Stimulated activated CD8-positive, alpha-beta memory T cell treated with anti-CD3 and anti-CD28 coated beads, Interleukin-2, amount 100 ng/mL, for 48 hours (primary cell): ENCODE data around the gene SLC22A31.

Experiments used
- DNase-seq, 2 donors: peaks; one replicate each; pipeline ENCODE4 v3.0.0-alpha.2; 2020; ENCODE audit warnings: low read depth in 2 of 2

The SLC22A31 gene

DNA sequence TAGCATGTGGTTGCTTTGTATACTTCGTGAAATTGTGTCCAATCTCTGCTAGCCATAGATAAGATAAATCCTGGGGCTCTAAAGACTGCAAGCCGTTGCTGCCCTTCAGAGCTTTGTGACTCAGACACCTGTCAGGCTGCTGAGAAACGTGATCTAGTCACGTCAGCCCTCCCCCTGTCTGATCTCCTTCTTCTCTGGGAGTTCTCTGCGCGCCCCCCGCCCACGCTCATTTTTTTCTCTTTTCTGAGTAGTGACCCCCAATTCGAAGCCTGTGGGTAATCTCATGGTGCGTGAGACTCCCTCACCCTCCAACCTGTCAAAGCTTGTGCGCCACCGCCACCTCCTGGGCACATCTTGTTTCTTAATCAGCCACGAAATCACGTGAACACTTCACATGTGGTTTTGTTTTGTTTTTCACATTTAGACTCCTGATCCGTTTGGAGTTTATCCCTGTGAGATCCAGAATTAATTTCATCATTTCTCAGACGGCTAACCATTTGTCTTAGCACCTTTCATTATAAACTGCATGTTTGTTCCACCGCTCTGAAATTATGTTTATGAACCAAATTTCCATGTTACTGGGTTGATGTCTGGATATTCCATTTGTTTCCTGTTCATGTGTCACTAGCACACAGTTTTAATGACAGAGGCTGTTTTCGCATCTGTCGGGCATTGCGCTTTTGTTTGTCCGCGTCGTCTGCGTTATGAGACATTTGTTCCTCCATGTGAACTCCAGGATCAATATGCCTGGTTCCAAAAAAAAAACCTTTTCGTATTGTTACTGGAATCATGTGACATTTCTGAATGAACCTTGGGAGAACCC is 16.2 kb upstream of the SLC22A31 start:
- DNase-seq, result peak; percentile 63 to 73

DNA sequence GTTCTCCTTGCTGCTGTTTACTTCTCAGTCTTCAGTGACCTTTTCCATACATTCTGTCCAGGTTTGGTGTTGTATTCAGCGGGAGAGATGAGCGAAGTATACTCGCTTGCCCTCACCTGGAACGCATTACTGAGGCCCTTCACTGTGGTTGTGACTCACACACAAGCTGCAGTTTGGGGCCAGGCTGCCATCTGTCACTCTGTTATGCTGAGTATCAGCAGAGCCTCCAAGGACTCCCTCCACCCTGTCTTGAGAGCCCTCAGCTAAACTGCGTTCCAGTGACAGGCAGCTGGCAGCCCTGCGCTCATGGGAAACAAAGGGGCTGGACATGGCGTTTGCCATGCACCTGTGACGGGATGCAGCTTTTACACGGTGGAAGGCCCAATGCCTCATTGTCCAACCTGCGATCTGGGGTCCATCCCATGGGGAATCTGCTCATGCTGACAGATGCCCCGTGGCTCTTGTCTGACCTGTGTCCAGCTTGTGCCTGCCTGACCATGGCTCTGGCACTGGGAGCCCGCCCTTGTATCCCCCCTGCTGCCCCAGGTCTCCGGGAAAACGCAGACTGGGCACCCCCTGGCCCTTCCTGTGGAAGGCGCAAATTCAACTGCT is 10.7 kb upstream of the SLC22A31 start:
- no peak for DNase-seq

DNA sequence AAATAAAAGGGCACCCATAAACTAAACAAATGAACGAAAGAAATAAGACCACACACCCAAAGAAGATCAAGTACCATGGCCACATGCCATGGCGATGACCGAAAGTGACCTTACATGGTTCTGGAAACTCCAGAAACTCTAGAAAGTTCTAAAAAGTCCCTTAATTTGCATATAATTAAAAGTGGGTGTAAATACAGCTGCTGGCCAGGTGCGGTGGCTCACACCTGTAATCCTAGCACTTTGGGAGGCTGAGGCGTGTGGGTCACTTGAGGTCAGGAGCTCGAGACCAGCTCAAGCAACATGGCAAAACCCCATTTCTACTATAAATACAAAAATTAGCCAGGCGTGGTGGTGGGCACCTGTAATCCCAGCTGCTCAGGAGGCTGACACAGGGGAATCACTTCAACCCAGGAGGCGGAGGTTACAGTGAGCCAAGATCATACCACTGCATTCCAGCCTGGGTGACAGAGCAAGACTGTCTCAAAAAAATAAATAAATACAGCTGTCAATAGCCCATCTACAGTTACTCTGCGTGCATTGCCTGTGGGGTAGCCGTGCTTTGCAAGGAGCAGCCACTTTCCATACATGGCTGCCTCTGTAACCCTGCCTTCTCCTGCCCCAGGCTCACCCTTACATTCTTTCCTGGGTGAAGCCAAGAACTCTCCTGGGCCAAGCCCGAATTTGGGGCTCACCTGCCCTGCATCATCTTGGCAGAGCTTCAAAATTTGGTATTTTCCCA is 10.0 kb upstream of the SLC22A31 start:
- no peak for DNase-seq

DNA sequence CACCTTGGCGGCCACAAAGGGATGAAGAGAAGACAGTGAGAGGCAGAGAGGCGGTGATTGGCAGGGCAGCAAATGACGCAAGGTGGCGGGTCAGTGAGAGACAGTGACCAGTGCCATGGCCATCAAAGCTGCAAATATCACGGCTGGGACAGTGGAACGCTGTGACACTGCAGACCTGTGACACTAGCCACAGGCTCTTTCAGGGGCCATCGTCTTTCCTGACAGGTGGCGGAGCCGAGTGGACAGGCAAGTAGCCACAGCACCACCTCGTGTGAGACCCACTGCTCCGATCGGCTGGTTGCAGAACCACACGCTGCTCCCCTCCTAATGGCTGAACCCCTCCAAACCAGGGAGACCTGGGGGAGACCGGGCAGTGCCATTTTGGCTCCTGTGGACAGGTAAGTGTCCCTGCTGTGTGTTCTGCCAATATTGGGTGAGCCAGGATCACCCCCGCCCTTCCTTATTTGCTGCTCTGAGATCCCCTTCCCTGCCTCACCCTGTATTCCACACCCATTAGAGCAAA is 9.2 kb upstream of the SLC22A31 start:
- no peak for DNase-seq

DNA sequence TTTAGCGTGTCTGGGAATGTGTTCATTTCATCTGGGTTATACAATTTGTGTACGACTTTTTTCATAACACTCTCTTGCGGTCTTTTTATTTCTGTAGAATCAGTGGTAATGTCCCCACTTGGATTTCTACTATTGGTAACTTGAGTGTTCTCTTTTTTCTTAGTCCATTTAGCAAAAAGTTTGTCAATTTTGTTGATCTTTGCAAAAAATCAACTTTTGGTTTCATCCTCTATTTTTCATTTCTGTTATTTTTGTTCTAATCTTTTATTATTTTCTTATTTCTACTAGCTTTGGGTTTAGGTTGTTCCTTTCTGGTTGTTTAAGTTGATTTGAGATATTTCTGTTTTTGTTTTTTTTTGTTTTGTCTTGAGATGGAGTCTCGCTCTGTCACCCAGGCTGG is 7.7 kb upstream of the SLC22A31 start:
- DNase-seq, result no peak

DNA sequence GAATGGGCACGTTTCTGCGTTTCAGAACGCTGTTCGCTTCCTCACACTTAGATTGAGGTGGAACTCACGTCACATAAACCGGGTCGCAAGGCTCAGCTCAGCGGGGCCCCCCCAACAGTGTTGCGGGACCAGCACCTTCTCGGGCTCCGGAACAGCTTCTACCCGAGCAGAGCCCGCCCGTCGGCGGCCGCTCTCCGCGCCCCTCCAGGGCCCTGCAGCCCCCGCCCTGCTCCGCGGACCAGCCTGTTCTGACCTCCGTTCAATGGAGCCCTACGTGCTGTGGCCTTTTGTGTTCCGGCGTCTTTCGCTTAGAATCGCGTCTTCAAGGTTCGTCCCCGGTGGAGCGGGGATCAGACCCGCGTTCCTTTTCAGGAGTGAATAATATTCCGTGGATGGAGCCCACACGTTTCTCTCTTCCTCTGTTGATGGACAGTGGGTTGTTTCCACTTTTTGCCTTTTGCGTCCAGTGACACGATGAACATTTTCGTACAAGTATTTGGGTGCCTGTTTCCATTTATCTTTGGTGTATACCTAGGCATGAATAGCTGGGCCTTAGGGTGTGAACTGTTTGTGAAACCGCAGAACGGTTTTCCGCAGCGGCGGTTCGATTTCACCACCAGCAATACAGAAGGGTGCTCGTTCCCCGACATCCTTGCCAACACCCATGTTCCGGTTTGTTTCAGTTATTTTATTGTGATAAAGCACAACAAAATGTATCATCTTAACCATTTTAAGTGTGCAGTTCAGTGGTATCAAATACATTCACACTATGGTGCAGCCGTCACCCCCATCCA is 2.3 kb upstream of the SLC22A31 start:
- no peak for DNase-seq

DNA sequence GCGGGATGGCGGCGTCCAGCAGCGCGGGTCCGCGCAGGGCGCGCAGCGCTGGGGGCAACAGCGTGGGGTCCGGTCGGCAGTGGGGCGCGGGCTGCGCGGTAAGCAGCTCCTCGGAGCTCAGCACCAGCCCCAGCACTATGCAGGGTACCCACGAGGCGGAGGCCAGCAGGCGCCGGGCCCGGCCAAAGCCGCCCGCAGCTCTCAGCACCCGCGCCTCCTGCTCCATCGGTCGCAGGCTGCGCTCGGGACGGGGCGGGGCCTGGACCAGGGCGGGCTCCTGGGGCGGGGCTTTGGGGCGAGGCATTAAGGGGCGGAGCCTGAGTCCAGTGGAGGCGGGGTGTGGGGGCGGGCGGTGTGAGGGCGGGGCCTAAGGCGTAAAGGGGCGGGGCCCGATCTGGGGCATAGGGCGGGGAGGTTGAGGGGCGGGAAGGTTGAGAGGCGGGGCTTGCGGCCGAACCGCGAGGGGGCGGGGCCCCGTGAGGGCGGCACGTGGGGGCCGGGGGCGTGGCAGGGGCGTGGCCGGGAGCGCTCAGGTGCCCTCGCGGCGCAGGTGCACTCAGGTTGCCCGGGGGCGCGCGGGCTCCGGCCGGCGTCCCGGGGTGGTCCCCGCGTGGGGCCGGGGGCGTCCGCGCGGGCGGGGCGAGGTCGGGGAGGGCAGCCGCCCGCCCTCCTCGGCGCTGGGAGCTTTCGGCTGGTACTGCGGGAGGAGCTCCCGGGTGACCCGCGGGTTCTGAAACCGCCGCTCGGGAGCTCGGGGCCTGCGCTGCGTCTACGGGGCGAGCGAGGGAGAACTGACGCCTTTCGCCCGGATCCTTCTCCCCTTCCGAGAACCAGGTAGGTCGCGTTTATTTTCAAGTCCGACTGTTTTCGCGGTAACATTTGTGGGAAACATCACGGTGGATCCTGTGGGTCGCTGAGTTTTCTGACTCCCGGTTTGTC is 1.4 kb upstream of the SLC22A31 start:
- DNase-seq, result peak; percentile 76 to 77

DNA sequence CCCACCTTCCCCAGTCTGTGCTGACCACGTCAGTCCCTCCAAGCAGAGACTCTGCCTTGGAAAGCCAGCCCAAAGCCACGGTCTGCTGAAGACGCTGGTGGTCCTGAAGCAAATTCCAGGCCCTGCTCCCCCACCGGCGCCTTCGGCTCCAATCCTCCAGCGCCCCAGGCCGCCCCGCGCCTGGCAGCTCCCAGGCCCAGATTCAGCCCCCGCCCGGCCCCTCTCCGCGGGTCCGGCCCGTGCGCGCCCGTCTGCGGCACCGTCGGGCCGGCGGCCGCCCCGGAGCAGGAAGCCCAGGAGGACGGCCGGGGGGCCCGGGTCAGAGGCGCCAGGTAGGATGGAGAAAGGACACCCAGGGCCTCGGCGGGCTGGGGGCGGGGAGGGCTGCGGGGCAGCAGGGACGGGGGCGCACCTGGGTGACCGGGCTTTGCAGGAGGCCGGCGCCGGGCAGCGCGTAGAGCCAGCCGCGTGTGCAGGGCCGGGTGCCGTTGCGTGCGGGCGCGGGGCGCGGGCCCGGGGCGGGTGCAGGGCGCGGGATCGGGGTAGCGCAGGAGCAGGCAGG is 594 bp upstream of the SLC22A31 start:
- DNase-seq, result no peak

DNA sequence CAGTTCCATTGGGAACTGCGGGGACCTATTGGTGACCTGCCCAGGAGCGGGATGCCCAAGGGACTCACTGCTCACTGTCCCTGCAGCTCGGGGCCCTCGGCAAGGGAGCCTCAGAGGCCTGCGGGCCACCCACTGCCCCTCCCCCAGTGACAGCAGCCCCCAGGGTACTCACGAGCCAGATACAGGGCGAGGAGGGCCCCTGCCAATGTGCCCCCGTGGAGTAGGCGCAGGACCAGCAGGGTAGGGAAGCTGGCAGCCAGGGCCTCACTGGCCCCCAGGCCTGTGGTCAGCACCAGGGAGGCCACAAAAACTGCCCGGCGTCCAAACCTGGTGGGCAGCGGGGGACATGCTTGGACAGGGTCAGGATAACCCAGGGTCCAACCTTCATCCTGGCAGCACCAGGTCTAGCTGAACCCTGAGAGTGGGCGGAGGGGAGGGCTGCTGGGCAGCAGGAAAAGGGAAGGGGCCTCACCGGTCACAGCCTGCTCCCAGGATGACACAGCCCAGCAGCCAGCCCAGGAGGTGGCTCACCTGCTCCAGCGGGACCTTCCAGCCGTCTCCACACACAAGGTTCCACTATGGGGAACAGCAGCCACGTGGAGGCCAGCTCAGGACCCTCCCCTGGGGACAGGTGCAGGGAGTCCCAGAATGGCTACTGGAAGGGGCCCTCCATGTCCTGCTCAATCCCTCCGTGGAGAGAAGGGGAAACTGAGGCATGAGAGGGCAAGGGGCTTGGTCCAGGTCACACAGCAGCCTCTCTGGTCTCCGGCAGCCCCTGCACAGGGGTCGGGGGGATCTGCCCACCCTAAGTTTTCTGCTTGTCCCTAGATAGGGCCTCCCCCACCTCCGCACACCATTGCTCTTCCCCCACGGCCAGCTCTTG is 855 bp downstream of the SLC22A31 start:
- DNase-seq, result no peak

DNA sequence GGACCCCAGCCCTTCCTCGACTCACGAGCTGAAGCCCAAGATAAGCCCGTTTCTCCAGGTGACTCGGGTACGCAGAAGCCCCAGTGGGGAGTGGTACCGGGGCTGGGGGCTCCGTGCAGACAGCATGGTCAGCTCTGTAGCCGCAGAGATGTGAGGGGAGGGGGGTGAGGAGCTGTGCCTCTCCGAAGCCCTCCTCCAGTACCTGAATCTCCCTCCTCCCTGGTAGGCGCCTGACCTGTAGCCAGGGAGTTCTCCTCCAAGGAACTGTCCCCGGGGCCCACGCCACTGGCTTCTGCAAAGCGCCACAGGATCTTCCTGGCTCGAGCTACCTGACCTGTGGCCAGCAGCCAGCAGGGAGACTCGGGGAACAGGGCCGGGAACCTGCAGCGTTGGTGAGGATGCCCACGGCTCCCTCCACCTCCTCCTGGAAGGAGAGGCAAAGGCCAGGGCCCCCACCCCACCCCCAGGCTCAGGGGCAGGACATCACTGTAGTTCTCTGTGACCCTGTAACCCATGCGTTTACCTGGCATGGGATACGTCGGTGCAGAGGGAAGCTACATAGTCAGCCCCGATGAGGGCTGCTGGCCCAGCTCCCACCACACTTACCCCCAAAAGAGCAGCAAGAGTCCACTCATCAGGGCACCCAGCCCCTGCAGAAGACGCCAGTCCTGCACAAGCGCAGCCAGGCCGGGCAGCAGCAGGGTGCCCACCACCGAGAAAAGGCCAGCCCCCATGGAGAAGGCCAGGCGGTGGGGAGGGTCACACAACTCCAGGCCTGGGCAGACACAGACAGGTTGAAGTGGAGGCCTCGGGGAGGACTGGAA is 1.7 kb downstream of the SLC22A31 start:
- no peak for DNase-seq

DNA sequence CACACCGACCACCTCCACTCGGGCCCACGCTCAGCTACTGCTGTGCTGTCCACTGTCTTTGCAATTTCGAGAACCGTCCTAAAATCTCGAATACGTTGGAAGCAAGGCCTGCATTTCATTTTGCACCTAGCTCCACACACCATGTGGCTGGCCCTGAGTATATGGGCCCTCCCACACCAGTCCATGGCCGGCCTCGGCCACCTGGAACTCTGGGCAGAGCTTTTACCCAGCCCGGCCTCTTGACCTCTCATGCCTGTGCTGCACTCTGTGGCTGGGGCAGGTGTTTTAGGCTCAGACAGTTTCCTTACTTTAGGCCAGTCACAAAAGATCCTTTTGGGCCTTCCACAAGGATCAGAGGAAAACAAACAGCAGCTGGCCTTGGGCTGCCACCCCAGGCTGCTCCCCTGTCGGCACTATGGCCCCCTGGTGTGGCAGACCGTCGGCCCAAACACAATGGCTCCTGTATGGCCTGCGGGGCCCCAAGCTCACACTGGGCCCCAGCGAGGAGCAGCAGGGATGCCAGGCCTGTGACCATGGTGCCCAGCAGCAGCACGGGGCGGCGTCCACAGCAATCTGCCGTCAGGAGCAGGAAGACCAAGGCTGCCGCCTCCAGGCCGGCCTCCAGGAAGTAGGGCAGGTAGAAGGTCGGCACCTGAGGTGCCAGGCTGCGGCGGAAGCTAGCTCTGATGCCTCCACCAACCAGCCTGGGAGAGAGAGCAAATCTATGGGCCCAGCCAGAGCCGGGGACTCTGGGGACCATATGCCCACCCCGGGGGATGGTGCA is 2.5 kb downstream of the SLC22A31 start:
- DNase-seq, result no peak

DNA sequence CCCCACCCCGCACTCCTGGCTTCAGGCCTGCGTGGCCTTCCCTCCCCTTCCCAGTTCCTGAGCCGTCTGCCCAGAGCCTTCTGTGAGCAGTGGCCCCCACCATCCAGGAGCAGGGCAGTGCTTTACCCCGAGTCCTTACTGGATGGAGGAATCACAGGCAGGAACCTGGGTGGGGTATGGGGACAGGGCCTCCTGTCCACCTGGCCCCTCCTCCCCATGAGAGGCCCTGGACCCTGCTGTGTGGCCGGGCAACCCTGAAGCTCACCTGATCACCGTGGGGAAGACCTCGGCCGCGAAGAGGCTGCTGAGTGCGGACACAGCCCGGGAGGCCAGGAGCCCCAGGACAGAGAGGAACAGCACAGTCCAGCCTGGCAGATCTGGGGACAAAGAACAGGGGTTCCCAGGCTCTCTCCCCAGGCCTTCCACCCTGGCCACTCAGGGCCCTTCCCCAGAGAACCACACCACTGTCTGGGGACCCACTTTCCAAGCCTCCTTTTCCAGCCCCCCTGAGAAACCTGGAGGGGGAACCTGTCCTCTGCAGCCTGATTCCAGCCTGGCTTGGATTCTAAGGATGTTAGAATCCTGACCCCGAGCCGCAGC is 3.2 kb downstream of the SLC22A31 start:
- no peak for DNase-seq

DNA sequence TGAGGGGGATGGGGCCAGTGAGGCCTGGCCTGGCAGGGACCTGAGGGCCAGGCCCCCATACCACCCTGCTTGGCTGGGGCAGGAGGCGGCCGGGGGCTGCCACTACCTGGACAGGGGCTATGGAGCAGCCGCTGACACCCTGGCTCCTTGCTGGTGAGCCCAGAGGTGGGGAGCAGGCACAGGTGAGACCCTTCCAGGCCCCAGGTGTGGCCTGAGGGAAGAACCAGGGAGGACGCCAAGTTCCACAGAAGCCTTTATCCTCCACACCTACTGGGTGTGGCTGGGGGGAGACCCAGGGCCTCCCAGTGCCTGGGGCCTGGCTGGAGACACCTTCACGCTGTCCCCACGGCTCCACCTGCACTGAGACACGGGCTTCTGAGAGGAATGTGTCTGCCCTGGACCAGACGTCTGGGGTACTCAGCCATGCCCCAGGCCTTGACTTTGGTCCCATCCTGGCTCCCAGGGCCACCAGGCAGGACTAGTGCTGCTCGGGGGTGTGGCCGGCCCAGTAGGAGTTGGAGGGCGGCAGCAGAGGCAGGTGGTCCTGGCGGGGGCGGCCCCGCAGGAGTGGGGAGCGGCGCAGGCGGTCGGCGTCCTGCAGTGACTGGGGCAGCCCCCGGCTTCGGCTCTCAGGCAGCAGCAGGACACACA is 4.7 kb downstream of the SLC22A31 start:
- no peak for DNase-seq

DNA sequence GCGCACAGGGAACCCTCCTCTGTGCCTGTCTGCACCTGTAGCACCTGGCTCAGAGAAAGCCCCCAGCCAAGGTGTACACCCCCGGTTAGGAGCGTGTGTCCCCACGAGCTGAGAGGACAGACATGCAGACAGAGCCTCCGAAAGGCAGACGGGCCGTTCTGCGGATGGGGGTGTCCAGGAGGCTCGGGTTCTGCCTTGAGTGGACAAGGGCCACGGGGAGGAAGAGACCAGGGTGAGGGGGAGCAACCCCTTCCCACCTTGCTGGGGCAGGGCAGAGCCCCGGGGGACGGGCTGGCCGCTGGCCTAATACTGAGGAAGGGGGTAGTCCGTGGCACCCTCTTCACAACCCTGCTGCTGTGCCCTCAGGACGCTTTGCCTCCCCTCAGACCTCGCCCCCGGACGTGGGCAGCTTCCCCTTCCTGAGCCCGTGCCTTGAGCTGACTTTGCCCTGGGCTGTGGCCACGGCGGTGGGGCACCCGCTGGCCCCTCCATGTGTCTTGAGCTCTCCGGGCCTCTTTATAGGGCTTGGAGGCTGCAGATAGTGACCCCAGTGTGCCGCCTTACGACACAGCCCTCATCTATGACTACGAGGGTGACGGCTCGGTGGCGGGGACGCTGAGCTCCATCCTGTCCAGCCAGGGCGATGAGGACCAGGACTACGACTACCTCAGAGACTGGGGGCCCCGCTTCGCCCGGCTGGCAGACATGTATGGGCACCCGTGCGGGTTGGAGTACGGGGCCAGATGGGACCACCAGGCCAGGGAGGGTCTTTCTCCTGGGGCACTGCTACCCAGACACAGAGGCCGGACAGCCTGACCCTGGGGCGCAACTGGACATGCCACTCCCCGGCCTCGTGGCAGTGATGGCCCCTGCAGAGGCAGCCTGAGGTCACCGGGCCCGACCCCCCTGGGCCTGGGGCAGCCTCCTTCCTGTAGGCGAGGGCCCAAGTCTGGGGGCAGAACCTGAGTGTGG is 5.7 kb downstream of the SLC22A31 start:
- no peak for DNase-seq

DNA sequence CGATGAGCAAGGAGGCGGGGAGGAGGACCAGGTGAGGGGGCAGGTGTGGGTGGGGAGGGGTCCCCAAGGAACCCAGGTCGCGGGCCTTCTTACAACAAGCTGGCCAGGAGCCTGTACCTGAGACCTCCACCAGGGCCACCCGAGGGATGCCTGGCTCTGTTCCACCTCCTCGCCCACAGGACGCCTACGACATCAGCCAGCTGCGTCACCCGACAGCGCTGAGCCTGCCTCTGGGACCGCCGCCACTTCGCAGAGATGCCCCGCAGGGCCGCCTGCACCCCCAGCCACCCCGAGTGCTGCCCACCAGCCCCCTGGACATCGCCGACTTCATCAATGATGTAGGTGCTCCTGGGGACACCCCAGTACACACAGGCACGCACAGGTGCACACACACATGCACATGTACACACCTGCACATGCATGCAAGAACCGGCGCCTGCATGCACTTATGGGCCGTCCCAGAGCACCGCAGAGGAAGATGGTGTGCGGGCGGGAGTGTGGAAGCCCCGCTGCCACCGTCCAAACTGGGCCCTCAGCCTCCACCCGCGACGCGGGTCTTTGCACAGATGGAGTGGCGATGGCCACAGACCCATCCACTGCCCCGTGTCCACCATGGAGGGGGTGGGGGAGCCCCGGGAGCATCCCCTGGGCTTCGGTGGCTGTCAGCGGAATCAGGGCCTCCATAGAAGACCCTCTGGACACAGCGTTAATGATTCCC is 6.6 kb downstream of the SLC22A31 start:
- no peak for DNase-seq
